ELR (cell line): ENCODE data around the gene ACP2.

ENCODE experiments used
- DNase-seq: peaks from one replicate; pipeline ENCODE4 v3.0.0-alpha.2; 2015; ENCODE audit warnings: low read depth

The ACP2 gene

GRCh38 chr11:47248664-47249377, at the start of gene ACP2:
Gene ACP2 (minus strand): TSS chr11:47248814. CDS start chr11:47248789, 25 bp downstream.
- peak; percentile 93 for DNase-seq

- no peak for DNase-seq
These were observed 47.4 kb upstream of the ACP2 start for GRCh38 chr11:47296045-47296444.

- DNase-seq: no peak
These were observed 46.8 kb upstream of the ACP2 start for GRCh38 chr11:47295385-47295784.

- no peak for DNase-seq
These were observed 41.2 kb upstream of the ACP2 start for GRCh38 chr11:47289856-47290255.

DNA sequence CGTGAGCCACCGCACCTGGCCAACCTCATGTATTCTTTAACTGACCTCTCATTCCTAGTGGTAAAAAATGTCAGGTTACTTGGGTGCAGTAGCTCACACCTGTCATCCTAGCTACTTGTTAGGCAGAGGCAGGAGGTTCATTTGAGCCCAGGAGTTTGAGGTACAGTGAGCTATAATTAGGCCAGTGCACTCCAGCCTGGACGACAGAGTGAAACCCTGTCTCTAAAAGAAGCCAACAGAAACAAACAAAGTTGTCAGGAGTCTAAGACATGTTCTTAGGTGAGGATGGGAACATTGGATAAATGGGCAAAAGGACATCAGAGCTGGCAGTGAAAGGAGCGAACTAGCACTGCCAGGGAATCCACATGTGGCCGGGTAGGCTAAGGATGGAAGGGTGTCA, 39.5 kb upstream of the ACP2 start:
- DNase-seq: no peak

DNA sequence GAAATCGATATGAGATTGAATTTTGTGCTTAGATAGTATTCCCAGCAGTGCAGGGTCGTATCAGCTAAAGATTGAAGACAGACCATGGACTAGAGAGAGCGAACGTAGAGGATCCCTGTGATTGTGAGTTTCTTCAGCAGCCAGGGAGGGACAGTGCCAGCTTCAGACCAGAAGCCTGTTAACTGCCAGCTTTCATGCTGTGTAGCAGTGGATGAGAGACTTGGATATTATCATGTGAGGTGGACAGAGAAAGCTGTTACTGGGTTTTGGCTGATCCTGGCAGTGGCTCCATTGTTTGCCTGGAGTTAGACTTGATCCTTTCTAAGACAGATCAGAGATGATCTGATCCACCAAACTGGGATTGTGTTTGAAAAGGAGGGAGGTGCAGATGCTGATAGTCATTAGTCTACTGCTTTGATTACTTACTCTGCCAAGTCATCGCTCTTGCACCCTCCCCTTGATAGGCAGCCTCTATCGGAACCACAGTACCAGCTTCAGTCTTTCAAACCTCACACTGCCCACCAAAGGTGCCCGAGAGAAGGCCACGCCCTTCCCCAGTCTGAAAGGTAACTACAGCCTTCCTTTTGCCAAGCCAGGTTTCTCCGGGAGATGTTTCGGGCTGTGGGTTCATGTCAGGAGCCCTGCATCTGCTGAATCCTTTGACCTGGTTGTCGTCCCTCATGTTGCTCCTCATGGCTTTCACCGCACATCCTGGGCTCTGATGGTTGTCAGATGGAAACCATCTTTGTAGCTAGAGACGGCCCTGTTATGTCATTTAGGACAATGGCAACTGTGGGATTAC, 37.6 kb upstream of the ACP2 start:
- no peak for DNase-seq

DNA sequence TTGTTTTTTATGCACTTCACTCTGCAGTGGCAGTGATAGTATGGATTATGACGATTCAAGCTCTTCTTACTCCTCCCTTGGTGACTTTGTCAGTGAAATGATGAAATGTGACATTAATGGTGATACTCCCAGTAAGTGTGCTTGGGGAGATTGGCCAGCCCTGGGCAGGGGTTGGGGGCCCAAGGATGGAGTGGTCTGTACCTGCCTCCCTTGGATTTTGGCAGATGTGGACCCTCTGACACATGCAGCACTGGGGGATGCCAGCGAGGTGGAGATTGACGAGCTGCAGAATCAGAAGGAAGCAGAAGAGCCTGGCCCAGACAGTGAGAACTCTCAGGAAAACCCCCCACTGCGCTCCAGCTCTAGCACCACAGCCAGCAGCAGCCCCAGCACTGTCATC, 35.5 kb upstream of the ACP2 start:
- no peak for DNase-seq

GRCh38 chr11:47282462-47282861, 33.8 kb upstream of the ACP2 start:
- no peak for DNase-seq

GRCh38 chr11:47280860-47281259, 32.2 kb upstream of the ACP2 start:
- DNase-seq: no peak

DNA sequence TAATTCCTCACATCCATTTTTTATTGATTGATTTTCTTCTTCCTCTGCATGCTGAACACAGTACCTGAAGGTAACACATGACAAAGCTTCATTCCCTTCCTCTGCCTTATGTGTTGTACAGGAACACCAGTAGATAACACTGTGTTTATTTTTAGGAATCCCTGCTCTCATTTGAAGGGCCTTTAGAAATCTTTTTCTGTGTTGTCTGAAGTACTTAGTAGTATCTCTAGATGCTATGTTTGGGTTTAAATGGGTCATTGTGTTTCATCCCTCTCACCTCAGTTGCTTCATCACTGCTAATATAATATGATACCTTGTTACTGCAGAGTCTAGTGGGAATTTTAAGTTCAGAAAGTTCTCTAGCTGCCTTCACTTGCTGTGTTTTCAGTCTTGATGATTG, 31.5 kb upstream of the ACP2 start:
- DNase-seq: no peak

DNA sequence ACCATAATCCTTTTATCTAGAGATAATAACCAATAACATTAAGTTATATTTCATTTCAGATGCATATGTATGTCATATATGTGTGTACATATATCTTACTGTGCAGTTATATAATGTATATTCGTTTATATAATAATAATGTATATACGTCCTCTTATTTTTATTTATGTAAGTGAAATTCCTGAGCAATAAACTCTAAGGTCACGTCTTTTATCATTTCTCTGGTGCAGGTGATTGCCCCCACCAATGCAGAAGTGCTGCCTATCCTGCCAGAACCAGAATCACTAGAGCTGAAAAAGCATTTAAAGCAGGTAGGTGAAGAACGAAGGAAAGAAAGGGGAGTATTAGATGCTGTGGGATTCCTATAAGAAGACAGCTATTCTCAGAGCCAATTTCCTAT, 30.2 kb upstream of the ACP2 start:
- no peak for DNase-seq

DNA sequence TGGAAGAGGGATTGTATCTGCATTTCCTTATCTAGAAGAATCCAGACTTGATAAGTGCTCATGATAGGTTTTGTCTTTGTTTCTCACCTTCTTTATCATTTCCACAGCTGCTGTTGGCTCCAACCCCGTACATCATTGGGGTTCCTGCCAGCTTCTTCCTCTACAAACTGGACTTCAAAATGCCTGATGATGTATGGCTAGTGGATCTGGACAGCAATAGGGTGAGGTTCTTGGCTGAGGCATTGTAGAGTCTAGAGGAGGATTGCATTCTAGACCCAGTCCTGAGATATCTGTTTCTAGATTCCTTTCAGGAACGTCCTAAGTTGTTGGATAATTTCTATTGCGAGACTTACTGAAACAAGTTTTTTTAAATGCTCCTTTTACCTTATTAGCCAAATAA, 29.4 kb upstream of the ACP2 start:
- no peak for DNase-seq

- DNase-seq: no peak
These were observed 28.3 kb upstream of the ACP2 start for GRCh38 chr11:47276923-47277322.

DNA sequence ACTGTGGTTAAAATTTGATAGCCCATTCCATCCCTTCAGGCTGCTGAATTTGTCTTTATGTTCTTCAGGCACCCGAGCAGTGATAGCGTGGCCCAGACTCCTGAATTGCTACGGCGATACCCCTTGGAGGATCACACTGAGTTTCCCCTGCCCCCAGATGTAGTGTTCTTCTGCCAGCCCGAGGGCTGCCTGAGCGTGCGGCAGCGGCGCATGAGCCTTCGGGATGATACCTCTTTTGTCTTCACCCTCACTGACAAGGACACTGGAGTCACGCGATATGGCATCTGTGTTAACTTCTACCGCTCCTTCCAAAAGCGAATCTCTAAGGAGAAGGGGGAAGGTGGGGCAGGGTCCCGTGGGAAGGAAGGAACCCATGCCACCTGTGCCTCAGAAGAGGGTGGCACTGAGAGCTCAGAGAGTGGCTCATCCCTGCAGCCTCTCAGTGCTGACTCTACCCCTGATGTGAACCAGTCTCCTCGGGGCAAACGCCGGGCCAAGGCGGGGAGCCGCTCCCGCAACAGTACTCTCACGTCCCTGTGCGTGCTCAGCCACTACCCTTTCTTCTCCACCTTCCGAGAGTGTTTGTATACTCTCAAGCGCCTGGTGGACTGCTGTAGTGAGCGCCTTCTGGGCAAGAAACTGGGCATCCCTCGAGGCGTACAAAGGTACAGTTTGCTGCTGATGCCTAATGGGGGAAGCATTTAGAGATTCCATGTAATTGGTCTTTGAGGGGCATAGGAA, 26.1 kb upstream of the ACP2 start:
- no peak for DNase-seq

DNA sequence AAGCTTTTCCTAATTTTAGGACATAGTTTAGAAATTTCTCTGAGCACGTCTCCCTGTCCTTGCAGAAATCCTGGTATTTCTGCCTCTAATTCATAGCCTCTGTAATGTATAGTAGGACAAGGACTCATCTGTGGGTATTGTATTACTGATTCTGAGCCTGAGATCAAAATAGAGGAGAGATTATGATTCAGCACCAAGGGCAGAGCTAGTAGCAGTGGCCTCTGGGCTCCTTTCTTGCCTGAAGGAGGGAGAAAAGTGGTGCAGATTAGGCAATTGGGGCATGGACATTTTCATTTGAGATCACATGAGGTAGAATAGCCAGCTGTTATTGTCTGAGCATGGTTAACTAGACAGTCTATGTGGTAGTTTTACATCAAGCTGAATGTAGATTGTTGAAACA, 24.1 kb upstream of the ACP2 start:
- no peak for DNase-seq

- no peak for DNase-seq
These were observed 23.5 kb upstream of the ACP2 start for GRCh38 chr11:47271961-47272661.

- DNase-seq: no peak
These were observed 22.7 kb upstream of the ACP2 start for GRCh38 chr11:47271328-47271727.

DNA sequence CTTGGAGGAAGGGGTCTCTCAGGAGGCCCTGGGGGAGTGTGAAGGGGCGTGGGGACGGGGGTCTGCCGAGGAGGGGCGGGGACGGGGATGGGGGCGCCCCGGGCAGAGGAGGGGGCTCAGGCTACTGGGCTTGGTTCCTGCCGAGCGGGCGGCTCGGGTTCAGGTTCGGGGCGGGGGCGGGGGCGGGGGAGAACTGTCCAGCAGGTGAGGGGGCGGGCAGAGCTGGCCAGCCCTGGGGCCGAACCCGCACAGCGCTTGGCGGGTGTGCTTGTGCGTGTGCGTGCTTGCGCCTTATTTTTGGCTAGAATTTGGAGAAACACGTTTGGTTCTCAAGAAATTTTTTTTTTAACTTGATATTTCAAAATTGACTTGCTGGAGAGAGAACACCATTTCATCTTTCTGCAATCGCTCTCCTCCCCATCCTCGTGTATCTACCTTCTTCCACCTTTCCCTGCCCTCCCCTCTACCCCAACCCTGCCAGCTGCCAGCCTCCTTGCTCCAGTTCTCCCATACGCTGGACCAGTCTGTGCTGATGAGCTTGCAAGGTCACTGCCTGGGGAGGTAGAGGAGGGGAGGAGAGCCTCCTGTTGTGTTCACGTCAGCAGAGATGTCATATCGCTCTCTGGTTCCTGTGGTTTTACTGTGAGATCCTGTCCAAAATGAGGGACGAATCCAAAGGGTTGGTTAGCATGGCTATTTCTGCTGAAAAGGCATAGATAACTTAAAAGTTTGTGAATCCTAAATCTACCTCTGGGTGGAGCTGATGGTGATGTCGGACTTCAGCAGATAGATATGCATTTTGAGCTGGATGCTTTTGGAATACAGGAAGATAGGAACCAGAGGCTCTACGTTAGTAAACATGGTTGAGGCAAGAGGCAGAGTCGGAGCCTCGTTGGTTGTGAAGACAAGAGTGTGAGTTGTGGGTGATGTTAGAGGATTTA, 22.0 kb upstream of the ACP2 start:
- DNase-seq: peak; percentile 59

DNA sequence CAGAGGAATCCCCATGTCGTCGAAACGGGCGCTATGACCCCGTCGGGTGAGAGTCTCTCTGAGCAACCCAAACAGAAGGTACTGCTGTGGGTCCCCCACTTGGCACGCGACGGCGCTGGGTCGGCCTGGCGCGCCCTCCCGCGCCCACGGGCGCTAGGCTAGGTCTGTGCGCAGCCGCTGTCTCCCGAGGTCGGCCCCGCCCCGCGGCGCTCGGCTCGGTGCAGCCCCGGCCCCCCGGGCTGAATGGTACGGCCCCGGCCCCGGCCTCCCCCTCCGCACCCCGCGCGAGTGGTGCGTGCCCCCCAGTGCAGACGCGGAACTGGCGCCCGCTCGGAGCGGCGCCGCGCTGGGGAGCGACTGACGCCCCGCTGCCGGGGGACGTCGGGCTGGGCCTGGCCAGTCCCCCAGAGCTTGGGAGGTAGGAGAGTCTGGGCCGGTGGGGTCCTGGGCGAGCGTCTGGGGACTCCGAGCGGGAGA, 21.3 kb upstream of the ACP2 start, which contains the start of gene MADD:
Gene MADD (plus strand): TSS at position 305 of the 477 bp plus-strand sequence.
- peak; percentile 87 for DNase-seq

DNA sequence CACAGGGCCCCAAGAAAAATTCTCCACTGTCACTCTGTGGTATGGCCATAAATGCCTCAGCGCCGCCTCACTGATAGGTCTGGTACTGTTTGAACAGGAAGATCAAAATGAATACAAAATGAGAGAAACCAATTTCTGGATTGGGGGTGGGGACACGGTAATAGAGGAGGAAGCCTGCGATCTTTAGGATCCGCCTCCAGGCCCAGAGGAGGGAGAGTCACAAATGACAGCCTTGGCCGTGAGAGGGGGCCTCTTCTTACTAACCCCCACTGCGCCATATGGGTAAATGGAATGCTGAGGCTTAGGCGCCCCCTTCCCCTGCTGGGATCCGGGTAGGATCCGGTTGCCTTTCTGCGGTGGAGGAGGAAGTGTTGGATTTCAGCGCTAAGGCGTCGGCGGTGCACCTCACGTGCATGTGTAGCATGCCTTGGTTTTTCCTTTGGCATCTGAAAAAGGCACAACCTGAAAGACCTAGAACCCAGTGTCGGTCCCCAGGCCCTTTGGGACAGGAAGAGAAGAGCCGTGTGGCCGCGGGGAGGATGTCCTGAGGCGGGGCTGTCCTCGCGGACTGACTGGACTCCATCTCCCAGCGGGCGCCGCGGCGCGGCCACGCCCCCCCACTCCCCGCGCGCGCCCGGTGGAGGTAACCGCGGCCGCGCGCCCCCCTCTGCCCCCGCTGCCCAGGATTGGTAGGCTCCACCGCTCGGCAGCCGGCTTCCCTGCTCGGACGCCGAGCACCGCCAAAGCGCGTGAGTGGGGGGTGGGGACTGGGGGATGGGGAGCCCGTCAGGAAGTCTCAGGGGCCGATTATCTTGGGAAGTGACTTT, 20.6 kb upstream of the ACP2 start:
- DNase-seq: peak; percentile 92
